HG03354 (cell line): ENCODE results near the gene WDR91.

Experiments
- ATAC-seq: cut with Tn5 transposase; IDR thresholded peaks from one replicate; pipeline ENCODE4 v1.9.1; 2021; ENCODE audit warnings: mild to moderate bottlenecking; ENCODE audit not compliant: unreplicated experiment, poor library complexity, severe bottlenecking

WDR91 gene

DNA sequence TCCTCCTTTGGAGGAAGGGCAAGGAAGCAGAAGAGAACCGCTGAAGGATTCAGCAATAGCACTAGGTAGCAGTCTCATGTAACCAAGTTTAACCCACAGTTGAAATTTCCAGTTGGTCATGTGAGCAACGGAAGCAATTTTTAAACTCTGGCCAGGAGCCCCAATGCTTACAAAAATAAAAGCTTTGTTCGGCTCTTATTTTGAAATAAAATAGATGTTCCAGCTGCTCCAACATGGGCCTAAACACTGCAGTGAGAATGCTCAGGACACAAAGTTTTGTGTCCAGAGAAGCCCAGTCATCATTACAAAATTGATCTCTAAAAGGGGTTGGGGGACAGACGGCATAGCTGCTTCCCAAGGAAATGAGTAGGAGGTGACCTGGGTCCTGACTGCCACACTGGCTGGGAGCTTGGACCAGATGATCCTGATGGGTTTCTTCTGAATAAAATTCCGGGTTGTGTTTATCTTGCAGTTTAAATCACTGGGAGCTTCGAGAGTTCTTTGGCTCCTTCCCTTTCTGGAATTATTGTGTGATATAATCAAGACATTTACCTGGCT is 63.9 kb downstream of the WDR91 start:
- ATAC-seq: peak; percentile 15

DNA sequence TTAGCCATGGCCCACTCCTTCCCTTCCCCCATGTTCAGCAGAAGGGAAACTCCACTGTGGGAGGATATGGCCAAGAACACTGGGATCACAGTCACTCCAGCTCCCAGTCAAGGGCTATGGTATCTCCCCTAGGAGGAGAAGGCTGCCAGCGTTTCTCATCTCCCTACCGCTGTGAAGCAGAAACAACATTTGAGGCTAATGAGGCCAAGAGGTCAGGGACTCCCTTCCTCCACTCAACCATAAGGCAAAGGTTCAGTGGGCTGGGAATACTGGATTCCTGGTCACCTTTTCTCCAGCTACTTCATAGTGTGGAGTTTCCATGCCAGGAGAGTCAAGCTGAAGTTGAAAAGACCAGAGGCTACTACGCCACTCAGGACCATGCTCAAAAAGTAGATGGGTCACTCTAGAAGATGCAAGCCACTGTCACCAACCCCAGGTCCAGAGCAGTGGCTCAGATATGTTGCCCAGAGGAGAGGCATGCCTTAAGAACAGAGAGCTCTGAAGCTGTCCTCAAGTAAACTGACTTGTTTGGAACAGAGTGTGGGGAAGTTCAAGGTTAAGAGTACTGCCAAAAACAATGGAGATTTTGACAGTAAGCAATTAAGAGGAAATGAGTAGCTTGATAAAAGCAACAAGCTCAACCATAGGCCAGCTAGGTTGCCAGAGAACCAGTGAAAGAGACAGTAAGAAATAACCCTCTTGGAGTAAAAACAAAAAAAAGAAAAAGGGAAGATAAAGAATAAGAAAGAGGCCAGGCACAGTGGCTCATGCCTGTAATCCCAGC is 67.2 kb downstream of the WDR91 start:
- no peak for ATAC-seq
